Ovary (tissue), 3 donors: ENCODE results near the gene TIMM50.

Experiments used
- CTCF ChIP-seq, 3 donors: fragments of 450-650 bp in 2 of 3; fragments of 200-600 bp in 1 of 3; IDR thresholded peaks; one replicate each; pipeline versions ENCODE4 v1.5.1 to v1.8.0; 2016 to 2022; ENCODE audit warnings: antibody characterized with exemption in 3 of 3, mild to moderate bottlenecking in 1 of 3
- EP300 ChIP-seq: sonication (generic); formaldehyde crosslinking; IDR thresholded peaks from one replicate; pipeline ENCODE4 v1.6.1; 2017; ENCODE audit warnings: antibody characterized with exemption
- POLR2A ChIP-seq: fragments of 450-650 bp; IDR thresholded peaks from one replicate; pipeline ENCODE4 v1.6.1; 2017; ENCODE audit warnings: antibody characterized with exemption, mild to moderate bottlenecking, moderate library complexity
- donor health status: DM: no; HTN: no; CAD: no.

GRCh38 chr19:39469036-39469435, 11.6 kb upstream of the TIMM50 start:
- no peak for TF ChIP-seq CTCF (IDR thresholded peaks at IDR 0.05)
- no peak for TF ChIP-seq POLR2A
- no peak for TF ChIP-seq EP300
